Fibroblast of mammary gland (primary cell): ENCODE data around the gene MUC4.
"Not testable (repeated sequence)": the region's sequence is repeated elsewhere in the genome, so short reads cannot be mapped to it uniquely, and the experiment has no call there.

Experiments used
- DNase-seq: peaks from one replicate; pipeline ENCODE4 v3.0.0-alpha.2; 2010; ENCODE audit warnings: low read depth
- H3K4me3 ChIP-seq: 2 replicates; pipeline ENCODE4 v1.5.1; 2011; ENCODE audit warnings: low read depth, mild to moderate bottlenecking, low read length, moderate library complexity; ENCODE audit not compliant: control insufficient read depth
- CTCF ChIP-seq: conservative IDR thresholded peaks from 2 replicates; pipeline ENCODE4 v1.5.1; 2011; ENCODE audit warnings: low read depth, low read length, inconsistent platforms; ENCODE audit not compliant: control insufficient read depth, insufficient read depth

Gene MUC4

GRCh38 chr3:195823280-195823679 is 11.6 kb upstream of the MUC4 start:
- no peak for TF ChIP-seq CTCF
- no peak overlapping the region for H3K4me3 ChIP-seq
- DNase-seq = peak; percentile 13

DNA sequence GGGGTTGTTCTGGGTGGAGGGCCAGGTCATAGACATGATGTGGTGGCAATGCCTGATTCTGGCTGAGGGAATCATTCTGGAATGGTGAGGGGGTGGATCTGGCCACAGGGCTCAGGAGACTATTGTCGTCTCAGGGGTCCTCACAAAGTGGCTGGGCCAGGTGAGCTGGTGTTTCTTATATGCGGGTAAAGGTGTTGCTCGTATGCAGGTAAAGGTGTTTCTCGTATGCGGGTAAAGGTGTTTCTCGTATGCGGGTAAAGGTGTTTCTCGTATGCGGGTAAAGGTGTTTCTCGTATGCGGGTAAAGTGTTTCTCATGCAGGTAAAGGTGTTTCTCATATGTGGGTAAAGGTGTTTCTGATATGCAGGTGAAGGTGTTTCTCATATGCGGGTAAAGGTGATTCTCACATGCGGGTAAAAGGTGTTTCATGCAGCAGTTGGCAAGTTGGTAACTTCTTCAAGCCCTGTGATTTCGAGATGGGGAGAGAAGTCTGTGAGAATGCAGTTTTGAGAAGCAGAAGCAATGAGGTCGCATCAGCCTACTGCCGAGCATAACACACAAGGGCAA is 10.5 kb upstream of the MUC4 start:
- no peak for DNase-seq
- H3K4me3 ChIP-seq = no peak overlapping the region
- TF ChIP-seq CTCF = no peak

DNA sequence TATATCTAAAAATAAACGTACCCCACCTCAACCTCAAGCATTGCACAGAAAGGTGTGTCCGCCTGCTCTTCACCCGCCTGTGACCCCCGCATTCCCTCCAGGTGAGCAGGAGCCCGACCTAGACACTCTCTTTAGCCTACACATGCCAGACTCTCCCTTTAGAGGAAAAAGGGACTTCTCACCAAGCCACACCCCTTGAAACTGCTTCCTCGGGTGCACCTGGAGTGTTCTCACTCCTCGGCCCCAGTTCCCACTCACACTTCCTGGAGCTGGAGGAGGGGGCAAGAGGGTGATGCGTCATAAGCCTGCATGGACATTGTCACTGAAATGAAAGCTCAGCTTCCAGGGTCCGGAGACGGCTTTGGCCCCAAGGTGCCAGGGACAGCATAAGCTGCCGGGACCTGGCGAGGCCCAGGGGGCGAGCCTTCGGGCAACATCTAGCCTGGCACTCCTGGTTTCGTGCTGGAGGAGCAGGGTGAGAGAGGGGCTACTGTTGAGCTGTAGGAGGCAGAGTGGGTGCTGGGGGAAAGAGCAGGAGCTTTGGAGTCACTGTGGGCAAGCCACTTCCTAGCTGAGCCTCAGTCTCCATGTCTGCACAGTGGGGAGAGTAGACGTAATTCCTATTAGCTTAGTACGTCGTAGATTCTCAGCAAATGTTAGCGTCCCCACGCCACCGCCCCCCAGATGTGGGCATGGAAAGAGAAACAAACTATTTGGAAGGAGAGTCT is 9.8 kb upstream of the MUC4 start:
- DNase-seq = no peak
- TF ChIP-seq CTCF = no peak
- H3K4me3 ChIP-seq = no peak overlapping the region

DNA sequence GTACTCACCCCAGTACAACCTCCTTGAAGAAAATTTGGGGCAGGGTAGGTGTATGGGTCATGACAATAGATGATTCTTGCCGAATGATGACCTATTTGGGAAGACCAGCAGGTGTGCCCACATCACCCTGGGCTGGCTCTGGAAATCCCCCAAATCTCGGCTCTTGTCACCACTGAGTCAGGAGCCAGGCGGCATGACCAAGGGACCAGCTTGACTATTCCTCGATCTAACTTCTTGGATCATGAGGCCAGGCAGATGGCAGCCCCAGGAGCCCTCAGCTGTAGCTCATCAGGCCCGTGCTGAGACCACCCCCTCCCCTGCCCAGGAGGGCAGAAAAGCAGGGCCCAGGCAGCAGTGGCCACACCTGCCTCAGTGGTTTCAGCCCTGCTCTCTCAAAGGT is 9.2 kb upstream of the MUC4 start:
- no peak for DNase-seq
- no peak for TF ChIP-seq CTCF
- H3K4me3 ChIP-seq = no peak overlapping the region

GRCh38 chr3:195820186-195820585 is 8.5 kb upstream of the MUC4 start:
- no peak for DNase-seq
- H3K4me3 ChIP-seq = no peak overlapping the region
- TF ChIP-seq CTCF = no peak

- no peak for TF ChIP-seq CTCF
- no peak overlapping the region for H3K4me3 ChIP-seq
- DNase-seq = no peak
Observed at GRCh38 chr3:195818301-195818700, 6.6 kb upstream of the MUC4 start.

DNA sequence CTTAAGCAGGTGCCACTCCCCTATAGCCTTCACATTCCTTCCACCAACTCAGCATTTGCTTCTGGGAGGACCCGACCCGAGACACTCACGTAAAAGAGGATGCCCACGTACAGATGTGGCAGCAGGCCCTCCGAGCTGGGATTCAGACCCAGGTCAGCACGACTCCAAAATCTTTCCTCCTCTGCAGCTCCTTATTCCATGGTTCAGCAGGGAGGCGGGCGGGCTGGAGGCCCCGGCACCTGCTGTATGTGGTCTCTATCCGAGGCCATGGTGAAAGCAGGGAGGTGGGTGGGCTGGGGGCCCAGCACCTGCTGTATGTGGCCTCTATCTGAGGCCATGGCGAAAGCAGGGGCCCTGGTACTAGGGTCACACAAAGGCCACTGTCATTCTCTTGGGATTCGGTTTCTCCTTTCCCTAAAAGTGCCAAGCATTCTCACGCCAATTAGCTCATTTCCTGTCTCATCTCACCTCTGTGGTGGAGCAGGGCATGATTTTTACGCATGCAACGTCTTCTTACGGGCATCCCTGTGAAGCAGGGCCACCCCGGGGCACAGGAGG is 5.9 kb upstream of the MUC4 start:
- TF ChIP-seq CTCF = no peak
- H3K4me3 ChIP-seq = no peak overlapping the region
- no peak for DNase-seq

GRCh38 chr3:195816276-195816913 is 4.7 kb upstream of the MUC4 start:
- H3K4me3 ChIP-seq, DNase-seq: not testable (repeated sequence)
